OCI-M1 (cell line): ENCODE measurements around the gene FEZ2.

Experiments
- DNase-seq: peaks from one replicate; lab custom pipeline; 2025; lab: John Stamatoyannopoulos, UW

The FEZ2 gene

GRCh38 chr2:36530178-36530982 lies 67.6 kb downstream of the FEZ2 start:
- DNase-seq = peak; percentile 45

DNA sequence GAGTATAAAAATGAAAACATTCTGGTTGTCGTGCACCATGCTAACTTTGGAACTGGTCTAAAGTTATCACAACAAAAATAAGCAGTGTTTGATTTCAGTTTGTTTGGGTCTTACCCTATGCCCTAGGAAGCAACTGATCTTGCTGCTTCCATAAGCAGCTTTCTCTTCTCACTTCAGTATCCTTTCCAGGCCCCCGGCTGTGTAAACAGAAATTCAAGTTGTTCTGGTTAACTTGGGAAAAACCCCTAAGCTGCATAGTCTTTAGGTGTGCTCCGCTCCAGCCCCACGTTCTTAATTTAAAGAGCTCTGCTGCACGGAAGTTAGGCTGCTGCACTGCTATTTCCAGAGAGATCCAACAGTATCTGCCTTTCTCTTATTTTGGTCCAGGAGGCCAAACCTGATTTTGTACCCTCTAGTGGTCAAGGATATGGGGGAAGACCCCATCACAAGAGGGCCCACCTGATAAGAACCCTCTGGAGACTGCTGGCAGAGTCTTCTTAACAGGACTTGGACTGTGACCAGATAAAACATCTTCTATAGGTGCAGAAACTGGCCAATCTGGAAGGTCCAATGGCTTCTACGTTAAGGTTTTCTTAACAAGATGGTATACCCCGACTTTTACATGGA lies 69.1 kb downstream of the FEZ2 start:
- no peak for DNase-seq

DNA sequence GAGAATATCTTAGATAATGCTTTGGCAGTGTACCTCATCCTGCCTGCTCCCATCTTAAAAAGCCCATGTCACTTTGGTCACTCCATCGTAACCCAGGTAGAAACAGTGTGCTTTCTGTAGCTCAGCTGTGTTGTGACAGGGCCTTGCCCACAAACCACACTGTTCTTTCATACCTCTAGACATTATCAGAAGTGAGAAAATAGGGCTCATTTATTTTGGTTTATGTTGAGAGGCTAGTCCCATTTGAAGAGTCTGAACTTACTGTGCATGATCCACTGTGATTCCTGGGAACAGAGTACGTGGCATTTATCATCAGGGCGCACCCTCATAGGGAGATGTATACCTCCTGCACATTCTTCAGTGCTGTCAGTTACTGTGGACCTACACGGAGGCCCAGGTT lies 69.7 kb downstream of the FEZ2 start:
- DNase-seq = no peak

DNA sequence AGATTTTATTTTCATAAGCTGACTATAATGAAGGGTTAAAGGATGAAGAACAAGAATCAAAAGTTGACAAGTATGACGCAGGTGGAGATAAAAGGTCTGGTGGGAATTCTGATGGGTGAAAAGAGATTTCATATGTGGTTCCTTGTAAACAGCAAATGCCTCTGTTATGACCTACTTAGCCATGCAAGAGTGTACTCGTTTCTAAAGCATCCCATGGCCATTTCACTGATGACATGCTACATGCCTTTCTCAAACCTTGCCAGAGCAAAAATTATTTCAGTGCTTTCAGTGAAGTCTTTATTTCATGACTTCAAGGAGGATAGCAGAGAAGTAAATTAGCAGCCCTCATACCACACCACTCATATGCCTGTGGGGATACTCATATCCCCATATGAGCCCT lies 71.7 kb downstream of the FEZ2 start:
- no peak for DNase-seq

- no peak for DNase-seq
These were observed 72.7 kb downstream of the FEZ2 start for GRCh38 chr2:36525245-36525644.

GRCh38 chr2:36523153-36523552 lies 74.8 kb downstream of the FEZ2 start:
- no peak for DNase-seq

GRCh38 chr2:36520431-36520830 lies 77.5 kb downstream of the FEZ2 start:
- DNase-seq = no peak

GRCh38 chr2:36516136-36516870 lies 81.7 kb downstream of the FEZ2 start:
- no peak for DNase-seq

DNA sequence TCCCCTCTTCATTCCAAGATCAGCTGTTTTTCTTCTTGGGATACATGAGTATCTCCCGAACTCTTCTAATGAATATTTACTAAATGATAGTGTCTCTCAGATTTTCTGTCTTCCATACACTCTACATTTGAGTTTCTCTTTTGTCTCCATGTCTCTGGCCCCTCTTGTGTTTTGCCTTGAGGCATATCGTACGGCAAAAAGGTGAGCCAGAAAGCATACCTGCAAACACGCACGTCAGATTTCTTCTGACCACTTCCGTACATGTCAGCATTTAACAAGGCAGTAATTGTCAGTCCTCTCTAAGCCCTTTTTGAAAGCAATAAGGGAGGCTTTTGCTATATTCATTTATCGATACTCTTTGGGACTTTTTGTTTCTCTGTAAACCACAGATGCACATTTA lies 82.4 kb downstream of the FEZ2 start:
- no peak for DNase-seq

DNA sequence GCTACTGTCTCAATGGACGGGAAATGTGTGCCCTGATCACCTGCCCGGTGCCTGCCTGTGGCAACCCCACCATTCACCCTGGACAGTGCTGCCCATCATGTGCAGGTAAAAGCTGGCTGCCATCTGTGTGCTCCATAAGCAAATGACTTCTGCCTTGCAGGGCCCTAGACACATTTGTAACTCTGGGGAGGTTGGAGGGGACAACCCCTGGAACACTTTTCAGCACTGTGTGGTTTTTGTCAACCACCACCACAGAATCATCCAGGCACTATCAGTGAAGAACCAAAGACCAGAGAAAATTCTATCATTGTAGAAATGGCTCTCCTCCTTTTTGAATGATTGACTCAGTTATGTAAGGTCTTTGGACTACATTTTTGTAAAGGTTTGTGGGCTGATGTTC lies 84.3 kb downstream of the FEZ2 start:
- no peak for DNase-seq

DNA sequence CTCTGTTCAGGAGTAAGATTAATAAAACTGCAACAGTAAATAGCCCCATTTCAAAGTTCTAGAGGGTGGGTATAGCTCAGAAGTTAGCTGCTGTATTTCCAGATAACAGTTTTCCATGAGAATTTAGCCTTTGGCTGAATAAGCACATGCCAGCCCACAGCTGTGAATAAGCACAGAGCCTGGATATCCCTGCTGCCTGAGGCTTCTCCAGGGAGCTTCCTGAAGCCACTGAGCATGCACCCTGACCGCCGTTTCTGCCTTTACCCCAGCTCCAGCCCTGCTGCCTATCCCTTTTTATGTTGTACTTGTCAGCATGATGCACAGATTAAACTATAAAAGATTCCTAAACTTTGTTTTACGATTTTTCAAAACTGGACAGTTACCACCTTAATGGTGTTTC lies 85.3 kb downstream of the FEZ2 start:
- no peak for DNase-seq

DNA sequence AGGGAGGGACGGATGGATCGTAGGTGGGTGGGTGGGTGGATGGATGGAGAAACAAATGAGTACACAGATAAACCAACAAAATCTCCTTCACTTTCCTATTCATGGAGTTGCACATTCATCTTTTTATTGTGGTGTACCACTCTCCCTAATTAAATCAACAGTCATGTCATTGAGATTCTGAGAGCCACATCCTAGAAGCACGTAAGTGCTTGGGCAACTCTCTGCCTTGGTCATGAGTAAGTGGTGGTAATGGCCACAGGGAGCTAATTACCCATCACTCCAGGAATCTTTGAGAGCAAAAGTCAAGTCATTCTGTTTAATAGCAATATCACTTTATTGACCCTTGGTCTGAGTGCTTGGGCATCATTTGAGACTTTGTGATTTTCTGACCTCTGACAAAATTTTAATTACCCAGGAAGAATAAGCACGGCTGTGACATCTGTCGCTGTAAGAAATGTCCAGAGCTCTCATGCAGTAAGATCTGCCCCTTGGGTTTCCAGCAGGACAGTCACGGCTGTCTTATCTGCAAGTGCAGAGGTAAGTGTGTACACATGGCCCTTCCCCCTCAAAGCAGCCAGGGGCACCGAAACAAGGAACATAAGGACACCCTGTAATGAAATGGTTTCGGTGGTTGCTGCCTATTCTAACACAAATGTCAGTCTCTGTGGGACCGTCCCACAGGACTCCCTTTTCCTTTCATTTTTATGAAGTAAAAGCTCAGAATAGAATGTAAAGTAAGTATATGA lies 85.9 kb downstream of the FEZ2 start:
- peak; percentile 79 for DNase-seq

GRCh38 chr2:36509075-36509474 lies 88.9 kb downstream of the FEZ2 start:
- no peak for DNase-seq

DNA sequence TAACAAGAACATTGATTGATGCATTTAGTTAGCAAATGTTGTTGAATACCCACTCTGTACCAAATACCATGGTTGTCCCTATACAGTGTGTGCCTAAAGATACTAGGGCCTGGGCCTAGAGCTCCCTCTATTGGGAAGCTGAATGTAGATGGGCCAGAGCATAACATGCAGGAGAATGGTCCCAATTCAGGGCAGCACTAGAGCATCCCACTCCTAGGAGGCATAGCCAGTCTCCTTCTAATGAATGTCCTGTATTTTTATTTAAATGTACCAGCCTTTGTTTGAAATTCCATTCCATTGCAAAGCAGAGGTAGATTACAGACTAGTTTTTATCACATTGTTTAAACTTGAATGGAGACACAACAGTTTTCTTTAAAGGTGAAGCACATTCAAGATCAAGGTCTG lies 90.6 kb downstream of the FEZ2 start:
- peak; percentile 76 for DNase-seq
